C4-2B (cell line): ENCODE results near the gene RPS24.
A peak's percentile ranks its signal among the peaks of the same experiment; 100 is the strongest.

Experiments used
- H3K27ac ChIP-seq: fragments of 450-650 bp; 2 replicates; pipeline ENCODE4 v1.5.1; 2017
- CTCF ChIP-seq: fragments of 450-650 bp; conservative IDR thresholded peaks from 2 replicates; pipeline ENCODE4 v1.5.1; 2017; ENCODE audit warnings: mild to moderate bottlenecking
- ZFX ChIP-seq: fragments of 450-650 bp; IDR thresholded peaks from 2 replicates; pipeline ENCODE4 v1.6.1; 2017

The RPS24 gene

GRCh38 chr10:78044179-78044578 is 10.5 kb downstream of the RPS24 start:
- TF ChIP-seq ZFX (no peak), CTCF (no peak)
- H3K27ac ChIP-seq, result no peak overlapping the region

GRCh38 chr10:78044699-78045098 is 11.0 kb downstream of the RPS24 start:
- no peak for TF ChIP-seq ZFX
- TF ChIP-seq CTCF, result no peak
- H3K27ac ChIP-seq, result no peak overlapping the region; the same call in 1 of the 2 replicates

GRCh38 chr10:78045237-78045636 is 11.6 kb downstream of the RPS24 start:
- TF ChIP-seq CTCF (no peak), ZFX (no peak)
- peak overlapping the region; percentile 2; the same call in 1 of the 2 replicates for H3K27ac ChIP-seq

- peak overlapping the region; percentile 2; the same call in 1 of the 2 replicates for H3K27ac ChIP-seq
- no peak for TF ChIP-seq CTCF
- no peak for TF ChIP-seq ZFX
Observed at GRCh38 chr10:78045856-78046255, 12.2 kb downstream of the RPS24 start.

GRCh38 chr10:78046711-78047269 is 13.1 kb downstream of the RPS24 start:
- peak overlapping the region; percentile 2; the same call in 1 of the 2 replicates for H3K27ac ChIP-seq
- TF ChIP-seq CTCF (no peak), ZFX (no peak)

GRCh38 chr10:78047314-78047891 is 13.7 kb downstream of the RPS24 start:
- peak; percentile 94 for TF ChIP-seq CTCF
- TF ChIP-seq ZFX, result no peak
- peak overlapping the region; percentile 55 for H3K27ac ChIP-seq

GRCh38 chr10:78049851-78050250 is 16.2 kb downstream of the RPS24 start:
- TF ChIP-seq ZFX (no peak), CTCF (no peak)
- H3K27ac ChIP-seq, result peak overlapping the region; percentile 55
